ENCODE measurements around the gene NUDT1. TPM values are rescaled to one million over a fixed set of nuclear protein-coding genes. Genes with fewer than 3 reads are reported as not detected.

NUDT1 gene
- total RNA-seq, 1 experiment from 2014 or later: 47.4 TPM

GRCh38 chr7:2296832-2297231 lies 54.8 kb downstream of the NUDT1 start:
- Histone ChIP-seq H3K79me2 (ENCODE audit: insufficient read depth, low read length) (peaks cover 42% of the 10 kb centered on the region), H3K9me3 (ENCODE audit: control insufficient read depth in 1 of 2, insufficient read depth in 1 of 2, low read depth in 1 of 2, low read length in 2 of 2) (no peaks in the 10 kb centered on the region), H3K9ac (ENCODE audit: low read length) (no peak overlapping the region), H4K20me1 (ENCODE audit: insufficient read depth) (0 out of 2 replicates have a peak, but pooled peaks cover 3% of the 10 kb centered on the region), H3K4me2 (ENCODE audit: low read length) (no peak overlapping the region), H3K4me1 (ENCODE audit: control insufficient read depth in 1 of 2, insufficient read depth in 2 of 2, low read length in 2 of 2) (peaks cover 3 to 23% of the 10 kb centered on the region in 2 experiments; a peak in 3 of 4 replicates), H2AFZ (ENCODE audit: low read depth, low read length, poor library complexity, severe bottlenecking) (no peak overlapping the region), H3K27ac (ENCODE audit: low read depth, low read length) (no peak overlapping the region), H3K36me3 (ENCODE audit: control insufficient read depth in 1 of 2, insufficient read depth in 2 of 2, low read length in 2 of 2) (no peaks in the 10 kb centered on the region), H3K9me2 (ENCODE audit: insufficient read depth) (no peaks in the 10 kb centered on the region), H3K4me3 (replicated peaks in 1 of 2; ENCODE audit: low read depth in 1 of 2, low read length in 2 of 2) (no peak overlapping the region), H3K27me3 (ENCODE audit: insufficient read depth, low read length) (no peaks in the 10 kb centered on the region)
- POLR2A ChIA-PET: no interaction called here
- CTCF ChIA-PET: no interaction called here
- ATAC-seq (no peak), DNase-seq (ENCODE audit: low read depth, low spot score) (no peak)
- RAD21 ChIA-PET (ENCODE audit: low non-redundant PET in 1 of 2, low total read pairs in 2 of 2, uncharacterized antibody in 2 of 2, unreplicated experiment in 2 of 2): no interaction called here
- no TSS peak for BruUV-seq (replicated peaks)
- intact Hi-C loops (cut with micrococcal nuclease): no loop called here
- TF ChIP-seq EZH2phosphoT487 (IDR thresholded peaks at IDR 0.05; ENCODE audit: borderline replicate concordance) (no peak), POLR2A (IDR thresholded peaks at IDR 0.05; ENCODE audit: borderline replicate concordance, extremely low read depth, insufficient read depth, insufficient read length) (no peak), ZFX (IDR thresholded peaks at IDR 0.05) (no peak), POLR2AphosphoS5 (IDR thresholded peaks at IDR 0.05; ENCODE audit: low read depth, low read length) (no peak), TCF7L2 (IDR thresholded peaks at IDR 0.05; ENCODE audit: borderline replicate concordance, extremely low read depth, insufficient read depth, insufficient read length) (no peak), CBX3 (IDR thresholded peaks at IDR 0.05; ENCODE audit: low read depth) (no peak), YY1 (IDR thresholded peaks at IDR 0.05; ENCODE audit: extremely low read depth, insufficient replicate concordance, low read depth, low read length) (no peak), FOSL1 (IDR thresholded peaks at IDR 0.05; ENCODE audit: low read depth) (no peak), SIN3A (IDR thresholded peaks at IDR 0.05; ENCODE audit: low read depth) (no peak)
- TF ChIP-seq, protein P1, sequence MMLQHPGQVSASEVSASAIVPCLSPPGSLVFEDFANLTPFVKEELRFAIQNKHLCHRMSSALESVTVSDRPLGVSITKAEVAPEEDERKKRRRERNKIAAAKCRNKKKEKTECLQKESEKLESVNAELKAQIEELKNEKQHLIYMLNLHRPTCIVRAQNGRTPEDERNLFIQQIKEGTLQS (IDR thresholded peaks at IDR 0.05): no peak

DNA sequence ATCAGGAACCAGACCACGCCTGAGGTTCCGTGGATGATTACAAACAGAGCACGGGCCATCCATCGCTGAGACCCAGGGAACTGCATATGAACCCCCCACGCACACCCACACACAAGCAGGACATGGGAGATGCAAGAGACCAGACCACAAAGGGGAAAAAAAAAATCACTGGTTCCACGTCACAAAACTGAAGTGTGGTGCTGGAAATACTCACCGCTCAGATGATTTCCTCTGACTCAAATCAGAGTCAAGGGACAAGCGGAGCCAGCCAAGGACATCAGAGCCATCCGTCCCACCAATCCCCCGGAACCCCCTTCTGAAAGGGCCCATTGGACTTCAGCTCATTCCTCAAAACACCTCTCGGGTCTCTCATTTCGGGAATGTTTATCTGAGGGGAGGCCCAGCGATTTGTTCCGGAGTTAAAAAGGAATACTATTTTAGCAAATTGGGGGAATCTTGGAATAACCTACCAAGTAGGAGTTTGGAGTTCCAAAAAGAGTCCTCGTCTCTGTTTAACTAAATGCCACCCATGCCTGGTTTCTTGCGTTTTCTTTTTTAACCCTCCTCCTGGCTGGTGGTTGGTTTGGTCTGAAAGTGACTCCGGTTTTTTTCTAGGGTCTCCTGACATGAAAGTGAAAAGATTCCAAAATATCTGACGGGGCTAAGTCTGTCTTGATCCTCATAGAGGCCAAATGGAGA lies 57.3 kb downstream of the NUDT1 start:
- no peaks in the 10 kb centered on the region for H3K36me3 ChIP-seq (ENCODE audit: control insufficient read depth in 1 of 2, insufficient read depth in 2 of 2, low read length in 2 of 2)
- intact Hi-C loops (cut with micrococcal nuclease): no loop called here
- no peaks in the 10 kb centered on the region for H3K27me3 ChIP-seq (ENCODE audit: insufficient read depth, low read length)
- no peaks in the 10 kb centered on the region for H3K9me3 ChIP-seq (ENCODE audit: control insufficient read depth in 1 of 2, insufficient read depth in 1 of 2, low read depth in 1 of 2, low read length in 2 of 2)
- no peak overlapping the region for H3K9ac ChIP-seq (ENCODE audit: low read length)
- H3K27ac ChIP-seq (ENCODE audit: low read depth, low read length): no peak overlapping the region
- ChIA-PET RAD21 (ENCODE audit: low non-redundant PET in 1 of 2, low total read pairs in 2 of 2, uncharacterized antibody in 2 of 2, unreplicated experiment in 2 of 2) (no interaction called here), CTCF (no interaction called here), POLR2A (no interaction called here)
- no peak overlapping the region for H3K4me2 ChIP-seq (ENCODE audit: low read length)
- H3K79me2 ChIP-seq (ENCODE audit: insufficient read depth, low read length): peaks cover 40% of the 10 kb centered on the region
- TF ChIP-seq ZNF274 (IDR thresholded peaks at IDR 0.05; ENCODE audit: low read depth, low read length) (no peak), SP1 (IDR thresholded peaks at IDR 0.05; ENCODE audit: low read depth) (no peak), EZH2phosphoT487 (IDR thresholded peaks at IDR 0.05; ENCODE audit: borderline replicate concordance) (no peak), POLR2A (IDR thresholded peaks at IDR 0.05; ENCODE audit: borderline replicate concordance, extremely low read depth, insufficient read depth, insufficient read length) (no peak), ELF1 (IDR thresholded peaks at IDR 0.05; ENCODE audit: borderline replicate concordance, low read depth) (no peak), RAD21 (IDR thresholded peaks at IDR 0.05; ENCODE audit: low read depth) (no peak), ZBTB33 (IDR thresholded peaks at IDR 0.05; ENCODE audit: extremely low read depth, insufficient replicate concordance, low read length) (no peak), EGR1 (IDR thresholded peaks at IDR 0.05; ENCODE audit: low read depth) (no peak), JUND (IDR thresholded peaks at IDR 0.05) (no peak), CBX3 (IDR thresholded peaks at IDR 0.05; ENCODE audit: low read depth) (no peak)
- TF ChIP-seq, protein P1 (IDR thresholded peaks at IDR 0.05): no peak
- no peak overlapping the region for H3K4me3 ChIP-seq (replicated peaks in 1 of 2; ENCODE audit: low read depth in 1 of 2, low read length in 2 of 2)
- H4K20me1 ChIP-seq (ENCODE audit: insufficient read depth): 0 out of 2 replicates have a peak, but pooled peaks cover 3% of the 10 kb centered on the region
- no peak overlapping the region for H2AFZ ChIP-seq (ENCODE audit: low read depth, low read length, poor library complexity, severe bottlenecking)
- BruUV-seq (replicated peaks): no TSS peak
- no peaks in the 10 kb centered on the region for H3K9me2 ChIP-seq (ENCODE audit: insufficient read depth)
- peaks cover 3 to 23% of the 10 kb centered on the region in 2 experiments; a peak in 3 of 4 replicates for H3K4me1 ChIP-seq (ENCODE audit: control insufficient read depth in 1 of 2, insufficient read depth in 2 of 2, low read length in 2 of 2)
- ATAC-seq (no peak), DNase-seq (ENCODE audit: low read depth, low spot score) (no peak)
